Cerebellar nuclear complex (tissue), 1 donor: ENCODE measurements around the gene SPEM1.
"Not testable (repeated sequence)": the region's sequence is repeated elsewhere in the genome, so short reads cannot be mapped to it uniquely, and the experiment has no call there.

ENCODE experiments used
- DNase-seq, 2 experiments: peaks; one replicate each; lab custom pipeline; 2025; lab: John Stamatoyannopoulos, UW

The SPEM1 gene

GRCh38 chr17:7470457-7470973 is 50.4 kb downstream of the SPEM1 start:
- DNase-seq = not testable (repeated sequence)
